ENCODE data around the gene ZNF132.

DNA sequence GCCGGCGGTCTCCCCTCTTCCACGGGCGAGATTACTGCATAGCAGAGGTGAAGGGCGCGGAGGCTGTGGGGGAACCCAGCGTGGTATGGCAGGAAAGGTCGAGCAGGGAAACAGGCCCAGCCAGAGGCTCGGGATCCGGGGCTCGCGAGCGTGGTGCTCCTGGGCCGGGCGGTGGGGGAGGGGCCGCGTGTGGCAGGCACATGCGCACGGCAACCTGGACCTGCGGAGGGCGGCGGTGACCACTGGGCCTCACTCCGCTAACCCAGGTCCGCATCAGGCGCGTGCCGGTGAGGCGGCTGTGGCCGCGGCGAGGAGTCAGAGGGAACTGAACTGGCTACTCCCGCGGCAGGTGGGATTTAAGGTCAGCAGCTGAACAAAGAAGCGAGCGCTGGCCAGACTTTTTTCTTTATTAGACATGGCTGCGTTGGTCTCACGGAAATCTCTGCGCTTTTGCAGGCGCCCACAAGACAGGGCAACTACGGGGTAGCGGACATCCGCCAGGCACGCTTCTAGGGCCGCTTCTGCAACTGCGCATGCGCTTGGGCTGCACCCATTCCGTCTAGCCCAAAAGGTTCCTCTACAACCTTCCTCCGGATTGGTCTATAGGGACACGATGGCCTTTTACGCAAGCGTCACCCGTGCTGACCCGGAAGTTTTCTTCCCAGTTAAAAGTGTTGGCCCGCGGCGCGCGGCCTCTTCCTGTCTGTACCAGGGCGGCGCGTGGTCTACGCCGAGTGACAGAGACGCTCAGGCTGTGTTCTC lies 53.2 kb downstream of the ZNF132 start, which contains the start of gene RPS5:
- TF ChIP-seq POLR2A (IDR thresholded peaks at IDR 0.05; ENCODE audit: low read depth) (peak; percentile 70), POLR2AphosphoS5 (IDR thresholded peaks at IDR 0.05) (peak; percentile 92 to 94), EP300 (IDR thresholded peaks at IDR 0.05) (no peak)
- TF ChIP-seq, protein P1, sequence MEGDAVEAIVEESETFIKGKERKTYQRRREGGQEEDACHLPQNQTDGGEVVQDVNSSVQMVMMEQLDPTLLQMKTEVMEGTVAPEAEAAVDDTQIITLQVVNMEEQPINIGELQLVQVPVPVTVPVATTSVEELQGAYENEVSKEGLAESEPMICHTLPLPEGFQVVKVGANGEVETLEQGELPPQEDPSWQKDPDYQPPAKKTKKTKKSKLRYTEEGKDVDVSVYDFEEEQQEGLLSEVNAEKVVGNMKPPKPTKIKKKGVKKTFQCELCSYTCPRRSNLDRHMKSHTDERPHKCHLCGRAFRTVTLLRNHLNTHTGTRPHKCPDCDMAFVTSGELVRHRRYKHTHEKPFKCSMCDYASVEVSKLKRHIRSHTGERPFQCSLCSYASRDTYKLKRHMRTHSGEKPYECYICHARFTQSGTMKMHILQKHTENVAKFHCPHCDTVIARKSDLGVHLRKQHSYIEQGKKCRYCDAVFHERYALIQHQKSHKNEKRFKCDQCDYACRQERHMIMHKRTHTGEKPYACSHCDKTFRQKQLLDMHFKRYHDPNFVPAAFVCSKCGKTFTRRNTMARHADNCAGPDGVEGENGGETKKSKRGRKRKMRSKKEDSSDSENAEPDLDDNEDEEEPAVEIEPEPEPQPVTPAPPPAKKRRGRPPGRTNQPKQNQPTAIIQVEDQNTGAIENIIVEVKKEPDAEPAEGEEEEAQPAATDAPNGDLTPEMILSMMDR (IDR thresholded peaks at IDR 0.05): no peak

Measured in esophagus muscularis mucosa (tissue), 4 donors.